ENCODE data around the gene CAMKMT. TPM values are rescaled to one million over a fixed set of nuclear protein-coding genes. Genes with fewer than 3 reads are reported as not detected.
"Not testable (repeated sequence)": the region's sequence is repeated elsewhere in the genome, so short reads cannot be mapped to it uniquely, and the experiment has no call there.

CAMKMT gene
- total RNA-seq, 1 experiment from 2014 or later = 6.6 TPM

- DNase-seq (ENCODE audit: low read depth) = not testable (repeated sequence)
Observed at GRCh38 chr2:44505664-44506063, 143.9 kb downstream of the CAMKMT start.

DNA sequence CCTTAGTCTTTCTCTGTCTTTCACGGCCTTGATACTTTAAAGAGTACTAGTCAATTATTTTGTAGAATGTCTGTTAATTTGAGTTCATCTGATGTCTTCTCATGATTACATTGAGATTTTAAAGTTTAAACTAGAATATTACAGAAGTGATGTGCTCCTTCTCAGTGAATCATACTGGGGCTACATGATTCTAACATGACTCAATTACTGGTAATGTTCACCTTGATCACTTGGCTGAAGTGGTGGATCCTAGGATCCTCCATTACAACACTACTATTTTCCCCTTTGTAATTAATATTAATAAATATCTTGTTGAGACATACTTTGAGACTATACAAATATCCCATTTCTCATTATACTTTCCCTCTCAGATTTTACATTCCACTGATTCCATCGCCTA, 148.5 kb downstream of the CAMKMT start:
- no peak for DNase-seq (ENCODE audit: low read depth)

DNA sequence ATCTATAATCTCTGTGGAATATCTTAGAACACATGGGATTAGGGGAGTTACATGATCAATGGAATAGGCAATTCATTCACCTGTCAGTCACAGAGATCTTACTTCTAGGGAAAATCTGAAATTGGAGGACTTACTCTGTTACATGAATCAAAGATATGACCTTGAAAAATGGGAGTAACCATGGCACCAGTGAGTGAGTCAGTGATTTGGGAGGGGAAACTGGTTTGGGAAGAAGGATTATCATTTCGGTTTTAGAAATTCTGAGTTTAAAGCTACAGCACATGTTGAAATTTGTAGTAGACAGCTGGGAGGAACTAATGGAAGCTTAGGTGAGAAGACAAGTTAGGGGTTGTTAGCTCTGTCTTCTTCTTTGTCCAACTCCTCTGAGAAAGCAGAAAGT, 153.7 kb downstream of the CAMKMT start:
- DNase-seq (ENCODE audit: low read depth) = peak; percentile 36

DNA sequence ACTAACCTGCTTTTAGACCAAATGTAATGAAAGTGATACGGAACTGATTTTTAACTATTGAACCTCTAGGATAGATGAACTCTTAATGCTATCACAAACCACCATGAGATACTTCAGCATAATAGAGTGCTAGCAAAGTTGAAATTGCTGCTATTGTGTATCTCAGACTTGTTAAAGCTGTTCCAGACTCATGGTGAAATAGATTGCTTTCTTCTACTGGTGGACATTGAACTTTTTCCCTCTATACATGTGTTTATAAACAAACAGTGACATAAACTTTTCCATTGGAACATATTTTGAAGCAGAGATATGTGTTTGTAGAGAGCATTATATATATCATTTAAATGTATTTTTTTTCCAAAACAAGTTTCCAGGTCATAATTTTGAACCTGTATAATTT, 157.3 kb downstream of the CAMKMT start:
- no peak for DNase-seq (ENCODE audit: low read depth)

GRCh38 chr2:44522846-44523245, 161.1 kb downstream of the CAMKMT start:
- DNase-seq (ENCODE audit: low read depth) = no peak

- no peak for DNase-seq (ENCODE audit: low read depth)
Observed at GRCh38 chr2:44524347-44524926, 162.7 kb downstream of the CAMKMT start.

GRCh38 chr2:44526352-44526751, 164.6 kb downstream of the CAMKMT start:
- no peak for DNase-seq (ENCODE audit: low read depth)

GRCh38 chr2:44528595-44528994, 166.8 kb downstream of the CAMKMT start:
- DNase-seq (ENCODE audit: low read depth) = peak; percentile 35

DNA sequence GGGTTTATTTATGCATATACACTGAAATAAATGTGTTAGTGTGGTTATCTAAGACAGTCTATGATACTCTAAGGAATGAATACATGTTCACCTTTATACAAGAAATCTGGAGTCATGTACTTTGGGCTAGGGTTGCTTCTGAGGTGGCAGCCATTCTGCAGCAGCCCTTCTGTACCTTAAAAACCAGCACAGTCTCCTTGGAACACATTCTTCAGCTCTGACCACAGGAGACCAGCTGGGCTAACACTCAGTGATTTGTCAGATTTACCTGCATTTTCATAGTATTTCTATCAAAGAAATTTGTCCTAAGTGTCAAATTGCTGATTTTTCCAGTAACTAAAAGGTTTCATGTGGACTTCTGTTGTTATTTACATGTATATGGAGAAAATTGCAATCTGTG, 167.7 kb downstream of the CAMKMT start:
- DNase-seq (ENCODE audit: low read depth) = no peak

- no peak for DNase-seq (ENCODE audit: low read depth)
Observed at GRCh38 chr2:44531289-44531688, 169.5 kb downstream of the CAMKMT start.

DNA sequence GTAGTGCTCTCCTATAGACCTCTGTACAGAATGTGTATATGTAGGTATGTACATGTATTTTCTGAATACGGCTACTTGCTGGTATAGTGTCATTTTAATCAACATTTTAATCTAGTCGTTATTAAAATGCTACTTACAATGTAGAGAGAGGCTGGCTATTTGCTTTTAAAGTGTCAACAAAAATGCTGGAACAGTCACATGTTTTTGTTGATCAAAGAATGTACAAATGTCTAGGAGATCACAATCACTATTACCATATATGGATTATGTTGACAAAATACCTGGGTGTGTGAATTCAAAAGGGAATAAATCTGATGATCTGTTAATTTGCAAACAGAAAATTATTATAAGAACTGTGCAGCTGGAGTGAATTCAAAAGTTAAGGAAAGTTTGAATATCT, 170.3 kb downstream of the CAMKMT start:
- DNase-seq (ENCODE audit: low read depth) = no peak

DNA sequence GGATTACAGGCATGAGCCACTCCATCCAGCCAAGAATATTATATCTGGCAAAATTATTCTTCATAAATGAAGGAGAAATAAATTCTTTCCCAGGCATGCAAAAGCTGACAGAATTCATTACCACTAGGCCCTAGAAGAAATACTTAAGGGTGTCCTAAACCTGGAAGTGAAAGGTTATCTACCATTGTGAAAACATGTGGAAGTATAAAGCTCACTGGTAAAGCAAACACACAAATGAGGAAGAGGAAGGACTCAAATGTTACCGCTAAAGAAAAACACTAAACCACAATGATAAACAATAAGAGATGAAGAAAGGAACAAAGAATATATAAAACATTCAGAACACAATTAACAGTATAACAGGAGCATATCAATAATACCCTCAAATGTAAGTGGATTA, 171.8 kb downstream of the CAMKMT start:
- DNase-seq (ENCODE audit: low read depth) = no peak

GRCh38 chr2:44535376-44535775, 173.6 kb downstream of the CAMKMT start:
- no peak for DNase-seq (ENCODE audit: low read depth)

GRCh38 chr2:44537264-44537663, 175.5 kb downstream of the CAMKMT start:
- no peak for DNase-seq (ENCODE audit: low read depth)

DNA sequence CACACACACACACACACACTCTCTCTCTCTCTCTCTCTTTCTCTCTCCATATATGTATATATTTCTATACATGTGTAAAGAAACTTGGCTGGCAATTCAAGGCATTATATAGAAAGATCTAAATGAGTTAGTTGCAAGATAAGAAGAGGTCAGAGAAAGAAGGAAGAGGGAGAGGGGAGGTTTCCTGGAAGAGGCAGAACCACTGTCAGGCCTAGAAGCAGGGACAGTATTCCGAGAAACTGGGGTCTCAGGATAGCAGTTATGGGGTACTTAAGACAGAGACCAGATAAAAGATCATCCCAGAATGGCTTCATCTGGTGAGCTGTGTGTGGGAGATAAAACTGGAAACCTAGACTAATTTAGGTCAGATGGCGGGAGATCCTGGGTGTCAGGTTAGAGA, 180.8 kb downstream of the CAMKMT start:
- no peak for DNase-seq (ENCODE audit: low read depth)

- peak; percentile 68 for DNase-seq (ENCODE audit: low read depth)
Observed at GRCh38 chr2:44543773-44544725, 182.3 kb downstream of the CAMKMT start.

GRCh38 chr2:44545005-44545404, 183.3 kb downstream of the CAMKMT start:
- DNase-seq (ENCODE audit: low read depth) = no peak

DNA sequence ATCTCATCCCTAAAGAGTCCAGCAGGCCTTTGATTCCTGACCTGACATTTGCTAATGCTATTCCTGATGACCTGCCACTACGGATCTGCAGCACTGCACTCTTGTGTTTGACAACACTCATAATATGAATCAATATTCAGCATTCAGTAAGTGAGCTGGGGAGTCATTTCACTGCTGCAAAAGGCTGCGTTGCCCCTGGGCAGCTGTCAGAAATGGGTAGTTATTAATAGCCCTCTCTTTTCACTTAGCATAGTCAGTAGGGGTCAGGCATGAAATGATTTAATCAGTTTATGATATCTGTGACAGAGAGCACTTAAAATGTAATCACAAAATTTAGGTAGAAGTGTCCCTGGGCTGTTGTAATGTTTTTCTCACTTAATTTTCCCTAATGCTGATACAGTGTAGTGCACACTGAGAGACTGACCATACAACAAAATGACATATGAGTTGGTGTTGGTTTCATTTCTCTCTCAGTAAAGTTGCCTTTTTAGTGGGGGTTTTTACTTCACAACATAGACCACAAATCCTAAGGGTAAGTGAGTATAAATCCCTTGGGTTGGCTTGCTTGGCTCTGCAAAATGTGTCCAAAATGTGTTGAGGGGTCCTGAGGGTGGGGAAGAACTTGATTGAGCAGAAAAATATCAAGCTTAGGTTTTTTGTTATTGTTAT, 184.8 kb downstream of the CAMKMT start:
- DNase-seq (ENCODE audit: low read depth) = no peak

DNA sequence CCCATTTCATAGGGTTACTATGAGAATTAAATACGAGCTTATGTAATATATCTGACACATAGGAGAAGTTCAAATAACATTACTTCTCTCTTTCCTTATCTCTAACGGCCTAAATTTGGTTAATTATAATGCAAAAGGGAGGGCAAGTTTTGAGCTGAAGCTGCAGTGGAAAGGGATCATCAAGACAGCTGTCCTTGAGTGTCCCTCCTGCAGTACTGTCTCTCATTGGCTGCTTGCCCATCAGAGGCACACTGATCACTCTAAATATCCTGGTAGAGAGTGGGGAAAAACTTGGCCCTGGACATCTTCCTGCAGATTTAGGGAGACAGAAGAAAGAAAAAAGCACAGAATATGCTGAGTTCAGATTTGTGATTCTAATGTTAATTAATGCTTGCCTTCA, 186.0 kb downstream of the CAMKMT start:
- DNase-seq (ENCODE audit: low read depth) = peak; percentile 29

DNA sequence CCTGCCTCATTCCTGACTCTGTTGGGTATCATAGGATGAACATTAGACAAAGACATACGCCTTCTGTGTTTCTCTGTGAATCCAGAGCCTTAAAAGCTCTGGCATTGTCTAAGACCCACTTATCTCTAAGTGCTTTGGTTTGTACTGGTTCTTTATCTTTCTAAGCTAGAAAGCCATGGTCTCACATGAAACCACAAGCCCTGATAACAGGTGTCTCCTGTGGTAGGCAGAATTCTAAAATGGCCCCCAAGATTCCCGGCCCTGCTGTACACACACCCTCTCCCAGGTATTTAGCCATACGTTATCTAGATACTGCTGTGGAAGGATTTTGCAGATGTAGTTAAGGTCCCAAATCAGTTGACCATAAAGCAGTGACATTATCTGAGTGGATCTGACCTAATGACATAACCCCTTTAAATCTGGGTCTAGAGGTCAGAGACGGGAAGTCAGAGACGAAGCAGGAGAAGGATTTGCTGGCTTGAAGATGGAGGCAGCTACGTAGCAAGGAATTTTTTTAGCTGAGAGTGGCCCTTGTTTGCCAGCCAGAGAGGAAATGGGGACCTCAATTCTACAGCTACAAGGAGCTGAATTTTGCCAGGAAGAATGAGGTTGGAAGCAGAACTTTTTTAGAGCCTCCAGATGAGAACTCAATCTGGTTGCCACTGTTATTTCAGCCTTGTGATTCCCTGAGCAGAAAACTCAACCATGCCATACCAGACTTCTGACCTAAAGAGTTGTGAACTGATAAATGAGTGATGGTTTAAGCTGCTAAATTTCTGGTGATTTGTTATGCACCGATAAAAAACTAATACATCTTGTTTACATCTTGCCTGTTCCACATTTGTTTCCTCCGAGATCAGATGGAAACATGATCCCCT, 186.7 kb downstream of the CAMKMT start:
- no peak for DNase-seq (ENCODE audit: low read depth)

- peak; percentile 94 for DNase-seq (ENCODE audit: low read depth)
Observed at GRCh38 chr2:44549099-44549471, 187.3 kb downstream of the CAMKMT start.

GRCh38 chr2:44549856-44550255, 188.1 kb downstream of the CAMKMT start:
- peak; percentile 47 for DNase-seq (ENCODE audit: low read depth)
